ENCODE data around the gene SLC22A23.

The SLC22A23 gene

GRCh38 chr6:3316818-3317217 lies 140.0 kb downstream of the SLC22A23 start:
- DNase-seq (ENCODE audit: low spot score) = no peak

- DNase-seq (ENCODE audit: low spot score) = no peak
These were observed 140.5 kb downstream of the SLC22A23 start for GRCh38 chr6:3316331-3316730.

GRCh38 chr6:3315841-3316240 lies 141.0 kb downstream of the SLC22A23 start:
- no peak for DNase-seq (ENCODE audit: low spot score)

- DNase-seq (ENCODE audit: low spot score) = no peak
These were observed 142.0 kb downstream of the SLC22A23 start for GRCh38 chr6:3314621-3315467.

GRCh38 chr6:3314176-3314575 lies 142.7 kb downstream of the SLC22A23 start:
- no peak for DNase-seq (ENCODE audit: low spot score)

- no peak for DNase-seq (ENCODE audit: low spot score)
These were observed 144.1 kb downstream of the SLC22A23 start for GRCh38 chr6:3312604-3313231.

- no peak for DNase-seq (ENCODE audit: low spot score)
These were observed 145.0 kb downstream of the SLC22A23 start for GRCh38 chr6:3311826-3312225.

- no peak for DNase-seq (ENCODE audit: low spot score)
These were observed 146.1 kb downstream of the SLC22A23 start for GRCh38 chr6:3310703-3311102.

GRCh38 chr6:3310051-3310448 lies 146.8 kb downstream of the SLC22A23 start:
- no peak for DNase-seq (ENCODE audit: low spot score)

- DNase-seq (ENCODE audit: low spot score) = no peak
These were observed 147.3 kb downstream of the SLC22A23 start for GRCh38 chr6:3309391-3310050.

- DNase-seq (ENCODE audit: low spot score) = no peak
These were observed 148.7 kb downstream of the SLC22A23 start for GRCh38 chr6:3308106-3308505.

- no peak for DNase-seq (ENCODE audit: low spot score)
These were observed 149.4 kb downstream of the SLC22A23 start for GRCh38 chr6:3307436-3307835.

GRCh38 chr6:3306848-3307247 lies 150.0 kb downstream of the SLC22A23 start:
- DNase-seq (ENCODE audit: low spot score) = no peak

- no peak for DNase-seq (ENCODE audit: low spot score)
These were observed 151.0 kb downstream of the SLC22A23 start for GRCh38 chr6:3305831-3306230.

GRCh38 chr6:3305216-3305565 lies 151.7 kb downstream of the SLC22A23 start:
- no peak for DNase-seq (ENCODE audit: low spot score)

- DNase-seq (ENCODE audit: low spot score) = no peak
These were observed 152.2 kb downstream of the SLC22A23 start for GRCh38 chr6:3304500-3305215.

GRCh38 chr6:3303795-3304411 lies 152.9 kb downstream of the SLC22A23 start:
- DNase-seq (ENCODE audit: low spot score) = no peak

- no peak for DNase-seq (ENCODE audit: low spot score)
These were observed 155.3 kb downstream of the SLC22A23 start for GRCh38 chr6:3301506-3301905.

GRCh38 chr6:3299221-3299620 lies 157.6 kb downstream of the SLC22A23 start:
- no peak for DNase-seq (ENCODE audit: low spot score)

GRCh38 chr6:3297909-3298308 lies 158.9 kb downstream of the SLC22A23 start:
- DNase-seq (ENCODE audit: low spot score) = no peak

- DNase-seq (ENCODE audit: low spot score) = no peak
These were observed 159.8 kb downstream of the SLC22A23 start for GRCh38 chr6:3297006-3297405.

GRCh38 chr6:3296537-3296936 lies 160.3 kb downstream of the SLC22A23 start:
- no peak for DNase-seq (ENCODE audit: low spot score)

Data from CD4-positive, alpha-beta T cell treated with Interleukin-2 at 100 ng/mL for 4 hours (primary cell).